Neural progenitor cell (in vitro differentiated cells): ENCODE results near the gene BICD1. TPM values are rescaled to one million over a fixed set of nuclear protein-coding genes. Genes with fewer than 3 reads are reported as not detected.
A peak's percentile ranks its signal among the peaks of the same experiment; 100 is the strongest.

Source experiments
- DNase-seq: peaks from one replicate; pipeline ENCODE4 v3.0.0-alpha.2; 2016; ENCODE audit warnings: low spot score
- H2AFZ ChIP-seq: fragments of 200-600 bp; sonication (generic); replicated peaks from 2 replicates; pipeline ENCODE4 v1.6.1; 2016; ENCODE audit warnings: antibody characterized with exemption
- H3F3A ChIP-seq: fragments of 200-600 bp; sonication (generic); 2 replicates; pipeline ENCODE4 v1.6.1; 2016; ENCODE audit warnings: antibody characterized with exemption, low read depth
- H3K27ac ChIP-seq: fragments of 200-600 bp; sonication (generic); 2 replicates; pipeline ENCODE4 v1.5.1; 2016; ENCODE audit warnings: mild to moderate bottlenecking
- H3K27me3 ChIP-seq: fragments of 200-600 bp; sonication (generic); 2 replicates; pipeline ENCODE4 v1.6.1; 2016; ENCODE audit warnings: mild to moderate bottlenecking, moderate library complexity
- H3K36me3 ChIP-seq: fragments of 200-600 bp; sonication (generic); 2 replicates; pipeline ENCODE4 v1.5.1; 2016
- H3K4me1 ChIP-seq: fragments of 200-600 bp; sonication (generic); 2 replicates; pipeline ENCODE4 v1.6.1; 2016; ENCODE audit warnings: mixed run types
- H3K4me2 ChIP-seq: fragments of 200-600 bp; sonication (generic); 2 replicates; pipeline ENCODE4 v1.6.1; 2016
- H3K4me3 ChIP-seq: fragments of 200-600 bp; sonication (generic); 2 replicates; pipeline ENCODE4 v1.5.1; 2016
- H3K79me2 ChIP-seq: fragments of 200-600 bp; sonication (generic); 2 replicates; pipeline ENCODE4 v1.6.1; 2016; ENCODE audit warnings: low read depth
- H3K9ac ChIP-seq: fragments of 200-600 bp; sonication (generic); 2 replicates; pipeline ENCODE4 v1.6.1; 2016
- H3K9me3 ChIP-seq: fragments of 200-600 bp; sonication (generic); 2 replicates; pipeline ENCODE4 v1.5.1; 2016; ENCODE audit warnings: low read depth
- H4K20me1 ChIP-seq: fragments of 200-600 bp; sonication (generic); 2 replicates; pipeline ENCODE4 v1.6.1; 2016; ENCODE audit warnings: low read depth
- H3K27ac Mint-ChIP-seq: 3 replicates; pipeline ENCODE4 v1.8.0; 2021; ENCODE audit warnings: mixed read lengths
- H3K27me3 Mint-ChIP-seq: 2 replicates; pipeline ENCODE4 v1.8.0; 2022; ENCODE audit warnings: low read depth, mild to moderate bottlenecking, inconsistent platforms, moderate library complexity, mixed read lengths; ENCODE audit not compliant: insufficient read depth
- H3K36me3 Mint-ChIP-seq: 3 replicates; pipeline ENCODE4 v1.8.0; 2021; ENCODE audit warnings: mixed read lengths
- H3K4me1 Mint-ChIP-seq: 3 replicates; pipeline ENCODE4 v1.8.0; 2021; ENCODE audit warnings: mixed read lengths
- H3K4me3 Mint-ChIP-seq: 3 replicates; pipeline ENCODE4 v1.8.0; 2021; ENCODE audit warnings: mild to moderate bottlenecking, moderate library complexity, mixed read lengths
- H3K9me3 Mint-ChIP-seq: 3 replicates; pipeline ENCODE4 v1.8.0; 2020; ENCODE audit warnings: mixed read lengths
- CTCF ChIP-seq: fragments of 200-600 bp; sonication (generic); IDR thresholded peaks from 2 replicates; pipeline ENCODE4 v1.5.1; 2017; ENCODE audit warnings: antibody characterized with exemption, mild to moderate bottlenecking
- EZH2 ChIP-seq: fragments of 200-600 bp; sonication (generic); IDR thresholded peaks from 2 replicates; pipeline ENCODE4 v1.6.1; 2017; ENCODE audit warnings: antibody characterized with exemption, mild to moderate bottlenecking, moderate library complexity
- EZH2phosphoT487 ChIP-seq: fragments of 200-600 bp; sonication (generic); IDR thresholded peaks from 2 replicates; pipeline ENCODE4 v1.6.1; 2017; ENCODE audit warnings: antibody characterized with exemption
- total RNA-seq: library from RNA; depleted of rRNA; stranded (reverse); fragments of >200 nt; gene quantifications from 2 replicates; pipeline ENCODE4 v1.2.3, GENCODE V29; 2015; ENCODE audit warnings: low replicate concordance

Gene BICD1
- total RNA-seq, 1 donor from 2014 or later = 23.6 TPM

- Mint-ChIP-seq H3K36me3 (peaks cover 10% of the 10 kb centered on the region), H3K27me3 (peaks cover 2% of the 10 kb centered on the region), H3K4me1 (peaks cover 3% of the 10 kb centered on the region), H3K27ac (no peak overlapping the region), H3K9me3 (no peaks in the 10 kb centered on the region), H3K4me3 (no peak overlapping the region)
- Histone ChIP-seq H4K20me1 (no peaks in the 10 kb centered on the region), H3F3A (peaks cover 4% of the 10 kb centered on the region), H3K4me3 (no peak overlapping the region), H3K9ac (no peak overlapping the region), H3K27ac (peak overlapping the region; percentile 46), H3K79me2 (no peaks in the 10 kb centered on the region), H3K27me3 (no peaks in the 10 kb centered on the region), H3K36me3 (no peaks in the 10 kb centered on the region), H2AFZ (no peak overlapping the region), H3K9me3 (no peaks in the 10 kb centered on the region), H3K4me1 (no peaks in the 10 kb centered on the region), H3K4me2 (no peak overlapping the region)
- no peak for DNase-seq
- TF ChIP-seq CTCF (no peak), EZH2 (no peak), EZH2phosphoT487 (no peak)
These were observed 194.6 kb downstream of the BICD1 start for GRCh38 chr12:32301216-32301615.

- no peaks in the 10 kb centered on the region for H3K36me3 ChIP-seq
- Mint-ChIP-seq H3K4me1 (peaks cover 3% of the 10 kb centered on the region), H3K27me3 (peaks cover 2% of the 10 kb centered on the region), H3K9me3 (no peaks in the 10 kb centered on the region), H3K36me3 (peaks cover 9% of the 10 kb centered on the region), H3K27ac (no peak overlapping the region), H3K4me3 (no peak overlapping the region)
- no peaks in the 10 kb centered on the region for H3K79me2 ChIP-seq
- no peak overlapping the region for H3K4me2 ChIP-seq
- H3K9ac ChIP-seq = no peak overlapping the region
- peak; percentile 46 for DNase-seq
- H3K27ac ChIP-seq = no peak overlapping the region
- H4K20me1 ChIP-seq = no peaks in the 10 kb centered on the region
- H3K4me3 ChIP-seq = no peak overlapping the region
- peaks cover 4% of the 10 kb centered on the region for H3K4me1 ChIP-seq
- H2AFZ ChIP-seq = no peak overlapping the region
- H3F3A ChIP-seq = peaks cover 10% of the 10 kb centered on the region
- TF ChIP-seq CTCF (peak; percentile 58), EZH2phosphoT487 (no peak)
- H3K27me3 ChIP-seq = no peaks in the 10 kb centered on the region
- no peaks in the 10 kb centered on the region for H3K9me3 ChIP-seq
These were observed 195.8 kb downstream of the BICD1 start for GRCh38 chr12:32302218-32303173.

- peaks cover 3% of the 10 kb centered on the region for H3K79me2 ChIP-seq
- no peak for DNase-seq
- no peak overlapping the region for H2AFZ ChIP-seq
- no peak overlapping the region for H3K4me2 ChIP-seq
- no peak overlapping the region for H3K27ac ChIP-seq
- H3K36me3 ChIP-seq = no peaks in the 10 kb centered on the region
- Mint-ChIP-seq H3K4me1 (peaks cover 3% of the 10 kb centered on the region), H3K9me3 (no peaks in the 10 kb centered on the region), H3K27me3 (peaks cover 2% of the 10 kb centered on the region), H3K36me3 (peaks cover 9% of the 10 kb centered on the region), H3K27ac (no peak overlapping the region), H3K4me3 (no peak overlapping the region)
- H3K4me1 ChIP-seq = peaks cover 11% of the 10 kb centered on the region
- no peak overlapping the region for H3K4me3 ChIP-seq
- H3K9ac ChIP-seq = no peak overlapping the region
- H3F3A ChIP-seq = peaks cover 17% of the 10 kb centered on the region
- H3K27me3 ChIP-seq = no peaks in the 10 kb centered on the region
- TF ChIP-seq CTCF = no peak
- no peak for TF ChIP-seq EZH2phosphoT487
- TF ChIP-seq EZH2 = no peak
- H4K20me1 ChIP-seq = no peaks in the 10 kb centered on the region
- no peaks in the 10 kb centered on the region for H3K9me3 ChIP-seq
These were observed 196.5 kb downstream of the BICD1 start for GRCh38 chr12:32303174-32303549.
